B cell (primary cell): ENCODE results near the gene MNT.

Experiments used
- CTCF ChIP-seq: fragments of 200-600 bp; IDR thresholded peaks from one replicate; pipeline ENCODE4 v1.8.0; 2022; ENCODE audit warnings: antibody characterized with exemption, mild to moderate bottlenecking
- EZH2 ChIP-seq: IDR thresholded peaks from 2 replicates; pipeline ENCODE4 v1.6.1; 2012; ENCODE audit warnings: borderline replicate concordance, low read depth, mild to moderate bottlenecking, moderate library complexity, low read length; ENCODE audit not compliant: insufficient read depth, poor library complexity, severe bottlenecking

DNA sequence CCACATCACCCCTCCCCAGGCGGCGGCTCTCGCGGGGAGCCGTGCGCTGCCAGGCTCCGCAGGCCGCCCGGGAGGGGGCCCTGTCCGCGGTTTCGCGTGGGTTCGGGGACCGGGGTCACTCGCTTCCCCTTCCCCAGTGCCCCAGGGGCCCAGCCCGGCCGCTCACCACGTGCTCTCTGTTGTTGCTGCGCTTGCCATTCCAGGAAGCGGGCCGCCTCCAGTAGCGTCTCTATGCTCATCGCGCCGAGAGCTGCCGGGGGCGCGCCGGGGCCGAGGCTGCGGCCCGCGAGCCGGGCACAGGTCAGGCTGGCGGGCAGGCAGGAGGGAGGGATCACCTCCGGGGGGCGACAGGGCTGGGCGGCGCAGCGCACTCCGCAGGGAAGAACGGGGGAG lies 390 bp downstream of the MNT start:
- TF ChIP-seq CTCF (peak; percentile 4), EZH2 (no peak)
